H1 (cell line): Measurements from ENCODE around the gene RPS5. TPM values are rescaled to one million over a fixed set of nuclear protein-coding genes. Genes with fewer than 3 reads are reported as not detected.
A peak's percentile ranks its signal among the peaks of the same experiment; 100 is the strongest.

Experiments
- ASH2L ChIP-seq: fragments of 200-600, 300-600 bp; sonication (generic); IDR thresholded peaks from one replicate; pipeline ENCODE4 v1.7.1; 2017; ENCODE audit warnings: low read length
- ATF2 ChIP-seq: IDR thresholded peaks from 2 replicates; pipeline ENCODE4 v1.6.1; 2012; ENCODE audit warnings: low read length, inconsistent platforms
- BACH1 ChIP-seq: IDR thresholded peaks from 2 replicates; pipeline ENCODE4 v1.6.1; 2012; ENCODE audit warnings: low read length, improper control_type of control experiment
- BCL11A ChIP-seq, 2 experiments: IDR thresholded peaks; one replicate each; pipeline ENCODE4 v1.6.1; 2011; ENCODE audit warnings: low read depth in 2 of 2, low read length in 2 of 2, mild to moderate bottlenecking in 2 of 2
- BRCA1 ChIP-seq: IDR thresholded peaks from 2 replicates; pipeline ENCODE4 v1.6.1; 2012; ENCODE audit warnings: low read depth, low read length, improper control_type of control experiment
- CBX8 ChIP-seq: fragments of 300-800, 300-1000 bp; sonication (generic); IDR thresholded peaks from 2 replicates; pipeline ENCODE4 v1.7.1; 2016; ENCODE audit warnings: low read depth, low read length, borderline replicate concordance
- CHD2 ChIP-seq: IDR thresholded peaks from 2 replicates; pipeline ENCODE4 v1.6.1; 2012; ENCODE audit warnings: low read length, improper control_type of control experiment
- EZH2 ChIP-seq: fragments of 200-600 bp; sonication (generic); IDR thresholded peaks from 2 replicates; pipeline ENCODE4 v1.7.1; 2012; ENCODE audit warnings: low read depth, mild to moderate bottlenecking, moderate library complexity, low read length, inconsistent platforms; ENCODE audit not compliant: severe bottlenecking
- HDAC2 ChIP-seq, 2 experiments: fragments of 300-600 bp in 1 of 2; sonication (generic) in 1 of 2; IDR thresholded peaks; 2 replicates each; pipeline ENCODE4 v1.6.1; 2011 to 2012; ENCODE audit warnings: low read depth in 2 of 2, low read length in 2 of 2, mild to moderate bottlenecking in 2 of 2, moderate library complexity in 2 of 2, borderline replicate concordance in 1 of 2, inconsistent platforms in 1 of 2
- KDM4A ChIP-seq: IDR thresholded peaks from one replicate; pipeline ENCODE4 v1.7.1; 2012; ENCODE audit warnings: low read depth, mild to moderate bottlenecking, moderate library complexity, low read length, inconsistent platforms; ENCODE audit not compliant: severe bottlenecking
- MAFK ChIP-seq: IDR thresholded peaks from 2 replicates; pipeline ENCODE4 v1.6.1; 2012; ENCODE audit warnings: low read depth, mild to moderate bottlenecking, improper control_type of control experiment, low read length
- NANOG ChIP-seq: IDR thresholded peaks from 2 replicates; pipeline ENCODE4 v1.6.1; 2011; ENCODE audit warnings: low read length, low read depth, mild to moderate bottlenecking, inconsistent platforms; ENCODE audit not compliant: insufficient read depth, poor library complexity, severe bottlenecking
- RBBP5 ChIP-seq: IDR thresholded peaks from 2 replicates; pipeline ENCODE4 v1.7.1; 2012; ENCODE audit warnings: low read depth, mild to moderate bottlenecking, inconsistent platforms, low read length, moderate library complexity, borderline replicate concordance
- SIN3A ChIP-seq, 2 experiments: IDR thresholded peaks in 1 of 2; conservative IDR thresholded peaks in 1 of 2; 2 replicates each; pipeline ENCODE4 v1.6.1; 2011 to 2012; ENCODE audit warnings: low read length in 2 of 2, improper control_type of control experiment in 1 of 2, low read depth in 1 of 2, mild to moderate bottlenecking in 1 of 2
- SP1 ChIP-seq: IDR thresholded peaks from 2 replicates; pipeline ENCODE4 v1.6.1; 2011; ENCODE audit warnings: low read depth, low read length
- SUZ12 ChIP-seq: fragments of 200-600 bp; sonication (generic); IDR thresholded peaks from 2 replicates; pipeline ENCODE4 v1.6.1; 2012; ENCODE audit warnings: mild to moderate bottlenecking, inconsistent platforms, low read length, moderate library complexity, mixed read lengths
- TBP ChIP-seq: IDR thresholded peaks from 2 replicates; pipeline ENCODE4 v1.6.1; 2011; ENCODE audit warnings: low read depth, low read length, improper control_type of control experiment
- USF2 ChIP-seq: IDR thresholded peaks from 2 replicates; pipeline ENCODE4 v1.6.1; 2011; ENCODE audit warnings: low read length, improper control_type of control experiment
- YY1 ChIP-seq: IDR thresholded peaks from 2 replicates; pipeline ENCODE4 v1.6.1; 2011; ENCODE audit warnings: low read depth, mild to moderate bottlenecking, low read length
- ZNF274 ChIP-seq: IDR thresholded peaks from 2 replicates; pipeline ENCODE4 v1.7.0; 2012; ENCODE audit warnings: low read length, borderline replicate concordance; ENCODE audit errors: extremely low read depth
- polyA plus RNA-seq, 7 experiments: library from polyadenylated mRNA; depleted of rRNA in 3 of 7; stranded (reverse) in 5 of 7; unstranded in 2 of 7; fragments of >200 nt in 5 of 7; fragments of 200-250 nt in 2 of 7; gene quantifications; 1 replicate in 5 of 7; 2 replicates in 1 of 7; 4 replicates in 1 of 7; pipeline versions ENCODE4 v1.2.1 to v1.2.3, GENCODE V29; 2011 to 2013; ENCODE audit warnings: missing spikeins in 2 of 7, mixed read lengths in 2 of 7
- total RNA-seq: library from RNA; stranded (reverse); fragmentation: NEBNext Ultra II Directional; extraction: Animal tissue kit (Norgen Biotek cat#: 25700); gene quantifications from 2 replicates; pipeline ENCODE4 v1.2.1, GENCODE V29; 2021

Gene RPS5
- total and polyA plus RNA-seq, 2 of the 8 experiments (the other 6 are each of a cell fraction or from before 2014, with no cell fraction given), result 1,557 to 5,731 TPM

- no peak for TF ChIP-seq CBX8
- TF ChIP-seq NANOG, result no peak
- TF ChIP-seq SUZ12, result no peak
- TF ChIP-seq BACH1, result no peak
- 0 out of 2 replicates have a peak, but pooled peaks have one; percentile 26 for TF ChIP-seq TBP
- TF ChIP-seq HDAC2 (IDR thresholded peaks at IDR 0.05; ENCODE audit: borderline replicate concordance in 1 of 2, low read depth in 2 of 2, low read length in 2 of 2), result no peak
- TF ChIP-seq ZNF274, result no peak
- TF ChIP-seq MAFK, result no peak
- peak; percentile 65; the same call in 1 of the 2 replicates for TF ChIP-seq SP1
- TF ChIP-seq EZH2, result no peak
- no peak for TF ChIP-seq RBBP5
- TF ChIP-seq ASH2L, result peak; percentile 51
- TF ChIP-seq SIN3A (conservative IDR thresholded peaks at IDR 0.05 in 1 of 2, IDR thresholded peaks at IDR 0.05 in 1 of 2; ENCODE audit: low read depth in 1 of 2, low read length in 2 of 2), result peak in 1 of 2 experiments; percentile 85; a peak in 1 of 4 replicates
- TF ChIP-seq ATF2, result no peak
- no peak for TF ChIP-seq BCL11A (IDR thresholded peaks at IDR 0.05; ENCODE audit: low read depth in 2 of 2, low read length in 2 of 2)
- peak; percentile 96 for TF ChIP-seq YY1
- no peak for TF ChIP-seq CHD2
- peak; percentile 70 for TF ChIP-seq KDM4A
- no peak for TF ChIP-seq BRCA1
- no peak for TF ChIP-seq USF2
Measured at GRCh38 chr19:58439576-58440554, 52.8 kb downstream of the RPS5 start, which contains the start of gene ZNF132 (continued).
